Neural cell (in vitro differentiated cells): Measurements from ENCODE around the gene DYNLT2. TPM values are rescaled to one million over a fixed set of nuclear protein-coding genes. Genes with fewer than 3 reads are reported as not detected.

Experiments
- H2AFZ ChIP-seq: fragments of 200-600, 300-800 bp; sonication (generic), shearing (Covaris generic); 2 replicates; pipeline ENCODE4 v1.6.0; 2014; ENCODE audit warnings: low read depth, mild to moderate bottlenecking, antibody characterized with exemption, low read length, moderate library complexity
- H3F3A ChIP-seq: fragments of 200-600 bp; shearing (Covaris generic); 2 replicates; pipeline ENCODE4 v1.6.1; 2016; ENCODE audit warnings: mild to moderate bottlenecking, moderate library complexity, mixed read lengths, antibody characterized with exemption, low read length; ENCODE audit not compliant: insufficient read depth, poor library complexity, severe bottlenecking
- H3K27ac ChIP-seq: fragments of 200-600, 300-800 bp; sonication (generic), shearing (Covaris generic); 2 replicates; pipeline ENCODE4 v1.5.1; 2014; ENCODE audit warnings: mild to moderate bottlenecking, low read length, moderate library complexity
- H3K27me3 ChIP-seq: fragments of 300-800, 200-600 bp; sonication (generic), shearing (Covaris generic); 2 replicates; pipeline ENCODE4 v1.6.0; 2014; ENCODE audit warnings: mild to moderate bottlenecking, low read depth, low read length, moderate library complexity; ENCODE audit not compliant: insufficient read depth
- H3K36me3 ChIP-seq: fragments of 300-800, 200-600 bp; sonication (generic), shearing (Covaris generic); 2 replicates; pipeline ENCODE4 v1.5.1; 2014; ENCODE audit warnings: mild to moderate bottlenecking, antibody characterized with exemption, low read length, moderate library complexity; ENCODE audit not compliant: insufficient read depth
- H3K4me2 ChIP-seq: fragments of 300-800, 200-600 bp; sonication (generic), shearing (Covaris generic); 2 replicates; pipeline ENCODE4 v1.6.0; 2014; ENCODE audit warnings: mild to moderate bottlenecking, low read length
- H3K4me3 ChIP-seq: fragments of 300-800, 200-600 bp; sonication (generic), shearing (Covaris generic); 2 replicates; pipeline ENCODE4 v1.5.1; 2014; ENCODE audit warnings: mild to moderate bottlenecking, low read length, moderate library complexity
- H3K79me2 ChIP-seq: fragments of 200-600 bp; shearing (Covaris generic); replicated peaks from 2 replicates; pipeline ENCODE4 v1.6.0; 2014; ENCODE audit warnings: mild to moderate bottlenecking, low read length, moderate library complexity; ENCODE audit not compliant: insufficient read depth
- H3K9ac ChIP-seq: fragments of 300-800, 200-600 bp; sonication (generic), shearing (Covaris generic); 2 replicates; pipeline ENCODE4 v1.6.1; 2016; ENCODE audit warnings: mild to moderate bottlenecking, low read length, mixed read lengths
- H3K9me2 ChIP-seq: fragments of 200-600 bp; shearing (Covaris generic); 2 replicates; pipeline ENCODE4 v1.6.1; 2016; ENCODE audit warnings: mild to moderate bottlenecking, low read length, mixed read lengths; ENCODE audit not compliant: insufficient read depth
- H3K9me3 ChIP-seq: fragments of 200-600, 300-800 bp; sonication (generic), shearing (Covaris generic); 2 replicates; pipeline ENCODE4 v1.6.1; 2016; ENCODE audit warnings: mild to moderate bottlenecking, mixed run types, low read length, moderate library complexity, mixed read lengths
- H4K20me1 ChIP-seq: fragments of 200-600 bp; shearing (Covaris generic); 2 replicates; pipeline ENCODE4 v1.6.1; 2016; ENCODE audit warnings: mild to moderate bottlenecking, mixed run types; ENCODE audit not compliant: insufficient read depth
- CTCF ChIP-seq: fragments of 450-650 bp; IDR thresholded peaks from 2 replicates; pipeline ENCODE4 v1.5.1; 2014; ENCODE audit warnings: antibody characterized with exemption, mild to moderate bottlenecking, moderate library complexity; ENCODE audit not compliant: poor library complexity, severe bottlenecking
- EP300 ChIP-seq: fragments of 450-650 bp; conservative IDR thresholded peaks from 2 replicates; pipeline ENCODE4 v1.6.1; 2014; ENCODE audit warnings: antibody characterized with exemption, mild to moderate bottlenecking, moderate library complexity; ENCODE audit not compliant: poor library complexity, severe bottlenecking
- EZH2 ChIP-seq: fragments of 200-600, 300-800 bp; shearing (Covaris generic), sonication (generic); IDR thresholded peaks from 2 replicates; pipeline ENCODE4 v1.6.1; 2014; ENCODE audit warnings: antibody characterized with exemption, low read length, borderline replicate concordance, mild to moderate bottlenecking; ENCODE audit not compliant: insufficient read depth, poor library complexity, severe bottlenecking
- MXI1 ChIP-seq: fragments of 450-650 bp; conservative IDR thresholded peaks from 2 replicates; pipeline ENCODE4 v1.6.1; 2014; ENCODE audit warnings: antibody characterized with exemption, mild to moderate bottlenecking; ENCODE audit not compliant: poor library complexity, severe bottlenecking
- POLR2AphosphoS5 ChIP-seq: IDR thresholded peaks from 2 replicates; pipeline ENCODE4 v1.6.1; 2012
- RAD21 ChIP-seq: fragments of 450-650 bp; conservative IDR thresholded peaks from 2 replicates; pipeline ENCODE4 v1.6.1; 2014; ENCODE audit warnings: antibody characterized with exemption, mild to moderate bottlenecking, moderate library complexity
- REST ChIP-seq: IDR thresholded peaks from 2 replicates; pipeline ENCODE4 v1.6.1; 2012; ENCODE audit warnings: borderline replicate concordance
- SMC3 ChIP-seq: fragments of 450-650 bp; conservative IDR thresholded peaks from 2 replicates; pipeline ENCODE4 v1.6.1; 2014; ENCODE audit warnings: antibody characterized with exemption, mild to moderate bottlenecking, moderate library complexity; ENCODE audit not compliant: poor library complexity
- TAF1 ChIP-seq: IDR thresholded peaks from 2 replicates; pipeline ENCODE4 v1.6.1; 2012; ENCODE audit warnings: low read depth
- polyA plus RNA-seq: library from polyadenylated mRNA; depleted of rRNA; stranded (reverse); fragments of >200 nt; gene quantifications from 2 replicates; pipeline ENCODE4 v1.2.3, GENCODE V29; 2014

The DYNLT2 gene
- polyA plus RNA-seq, 1 donor from 2014 or later: 2.8 TPM

- Histone ChIP-seq H3K27ac (no peak overlapping the region), H3K27me3 (no peaks in the 10 kb centered on the region), H3K4me3 (no peak overlapping the region), H3K79me2 (no peaks in the 10 kb centered on the region), H3K4me2 (no peak overlapping the region), H3K36me3 (no peaks in the 10 kb centered on the region), H3K9me2 (no peaks in the 10 kb centered on the region), H3F3A (no peaks in the 10 kb centered on the region), H4K20me1 (no peaks in the 10 kb centered on the region), H2AFZ (no peak overlapping the region), H3K9ac (no peak overlapping the region), H3K9me3 (no peaks in the 10 kb centered on the region)
- TF ChIP-seq SMC3: no peak
- no peak for TF ChIP-seq MXI1
Measured at GRCh38 chr6:169792306-169793015, 41.1 kb upstream of the DYNLT2 start.

GRCh38 chr6:169791721-169792131 lies 40.4 kb upstream of the DYNLT2 start:
- TF ChIP-seq SMC3 (no peak), TAF1 (no peak), CTCF (no peak), MXI1 (no peak), REST (no peak), EZH2 (no peak), RAD21 (no peak), POLR2AphosphoS5 (no peak), EP300 (no peak)
- H3K27ac ChIP-seq: no peak overlapping the region
- H3K27me3 ChIP-seq: no peaks in the 10 kb centered on the region
- H3K79me2 ChIP-seq: no peaks in the 10 kb centered on the region
- H3K9me2 ChIP-seq: no peaks in the 10 kb centered on the region
- no peak overlapping the region for H3K4me2 ChIP-seq
- no peaks in the 10 kb centered on the region for H3K36me3 ChIP-seq
- H3K4me3 ChIP-seq: no peak overlapping the region
- no peaks in the 10 kb centered on the region for H4K20me1 ChIP-seq
- no peaks in the 10 kb centered on the region for H3F3A ChIP-seq
- H3K9me3 ChIP-seq: no peaks in the 10 kb centered on the region
- H3K9ac ChIP-seq: no peak overlapping the region
- H2AFZ ChIP-seq: no peak overlapping the region
